Mesothelial cell of epicardium (in vitro differentiated cells): ENCODE data around the gene ZDHHC12. TPM values are rescaled to one million over a fixed set of nuclear protein-coding genes. Genes with fewer than 3 reads are reported as not detected.

ENCODE experiments used
- DNase-seq, 2 experiments: peaks; one replicate each; pipeline ENCODE4 v3.0.0; 2021; ENCODE audit warnings: low spot score in 2 of 2; ENCODE audit not compliant: unreplicated experiment in 2 of 2
- H3K27ac Mint-ChIP-seq: 2 replicates; pipeline ENCODE4 v1.8.0; 2021; ENCODE audit warnings: mixed read lengths
- H3K27me3 Mint-ChIP-seq: 2 replicates; pipeline ENCODE4 v1.8.0; 2021; ENCODE audit warnings: low read depth, mixed read lengths
- H3K36me3 Mint-ChIP-seq: 2 replicates; pipeline ENCODE4 v1.8.0; 2021; ENCODE audit warnings: mixed read lengths
- H3K4me1 Mint-ChIP-seq: 2 replicates; pipeline ENCODE4 v1.8.0; 2021; ENCODE audit warnings: mixed read lengths
- H3K4me3 Mint-ChIP-seq: 2 replicates; pipeline ENCODE4 v1.8.0; 2021; ENCODE audit warnings: mild to moderate bottlenecking, moderate library complexity, mixed read lengths
- H3K9me3 Mint-ChIP-seq: 2 replicates; pipeline ENCODE4 v1.8.0; 2021; ENCODE audit warnings: mixed read lengths
- total RNA-seq: library from RNA; stranded (reverse); gene quantifications from 3 replicates; pipeline ENCODE4 v1.2.1, GENCODE V29; 2021
- TF ChIP-seq, protein P1 (sequence below): fragments of 200-600 bp; sonication (generic); IDR thresholded peaks from one replicate; pipeline ENCODE4 v1.5.0; 2021; ENCODE audit warnings: antibody characterized with exemption; ENCODE audit not compliant: unreplicated experiment

Gene ZDHHC12
- total RNA-seq, 1 donor from 2014 or later = 21.6 TPM

DNA sequence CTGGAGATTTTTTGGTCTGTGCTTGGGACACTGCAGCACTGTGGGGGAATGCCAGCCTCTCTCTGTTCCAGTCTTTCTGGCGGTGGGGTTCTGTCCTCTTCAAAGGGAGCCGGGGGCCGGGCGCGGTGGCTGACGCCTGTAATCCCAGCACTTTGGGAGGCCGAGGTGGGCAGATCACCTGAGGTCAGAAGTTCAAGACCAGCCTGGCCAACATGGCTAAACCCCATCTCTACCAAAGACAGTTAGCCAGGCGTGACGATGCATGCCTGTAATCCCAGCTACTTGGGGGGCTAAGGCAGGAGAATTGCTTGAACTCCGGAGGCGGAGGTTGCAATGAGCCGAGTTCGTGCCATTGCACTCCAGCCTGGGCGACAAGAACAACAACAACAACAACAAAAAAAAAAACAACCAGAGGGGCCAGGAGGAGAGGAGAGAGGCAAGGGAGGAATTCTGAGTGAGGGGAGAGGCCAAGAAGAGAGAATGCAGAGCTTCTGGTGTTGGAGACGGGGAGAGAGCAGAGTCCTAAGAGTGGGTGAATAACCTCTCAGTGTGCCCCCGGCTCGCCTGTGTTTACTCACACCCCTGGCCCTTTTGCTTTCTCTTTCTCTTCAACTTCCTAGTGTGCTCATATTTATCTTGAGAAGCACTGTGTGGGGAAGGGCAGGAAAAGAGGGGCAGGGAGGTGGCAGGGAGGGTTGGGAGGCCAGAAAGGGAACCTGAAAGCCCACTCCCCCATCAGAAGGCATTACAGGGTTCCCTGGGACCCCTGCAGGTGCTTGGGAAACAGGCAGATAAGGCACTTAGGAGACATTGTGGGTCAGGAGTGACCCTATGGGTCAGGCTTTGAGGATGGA is 38.1 kb downstream of the ZDHHC12 start:
- H3K4me1 Mint-ChIP-seq = peaks cover 39% of the 10 kb centered on the region
- no peaks in the 10 kb centered on the region for H3K27me3 Mint-ChIP-seq
- H3K36me3 Mint-ChIP-seq = peaks cover 3% of the 10 kb centered on the region
- TF ChIP-seq, protein P1, sequence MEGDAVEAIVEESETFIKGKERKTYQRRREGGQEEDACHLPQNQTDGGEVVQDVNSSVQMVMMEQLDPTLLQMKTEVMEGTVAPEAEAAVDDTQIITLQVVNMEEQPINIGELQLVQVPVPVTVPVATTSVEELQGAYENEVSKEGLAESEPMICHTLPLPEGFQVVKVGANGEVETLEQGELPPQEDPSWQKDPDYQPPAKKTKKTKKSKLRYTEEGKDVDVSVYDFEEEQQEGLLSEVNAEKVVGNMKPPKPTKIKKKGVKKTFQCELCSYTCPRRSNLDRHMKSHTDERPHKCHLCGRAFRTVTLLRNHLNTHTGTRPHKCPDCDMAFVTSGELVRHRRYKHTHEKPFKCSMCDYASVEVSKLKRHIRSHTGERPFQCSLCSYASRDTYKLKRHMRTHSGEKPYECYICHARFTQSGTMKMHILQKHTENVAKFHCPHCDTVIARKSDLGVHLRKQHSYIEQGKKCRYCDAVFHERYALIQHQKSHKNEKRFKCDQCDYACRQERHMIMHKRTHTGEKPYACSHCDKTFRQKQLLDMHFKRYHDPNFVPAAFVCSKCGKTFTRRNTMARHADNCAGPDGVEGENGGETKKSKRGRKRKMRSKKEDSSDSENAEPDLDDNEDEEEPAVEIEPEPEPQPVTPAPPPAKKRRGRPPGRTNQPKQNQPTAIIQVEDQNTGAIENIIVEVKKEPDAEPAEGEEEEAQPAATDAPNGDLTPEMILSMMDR = no peak
- DNase-seq = no peak
- H3K27ac Mint-ChIP-seq = peak overlapping the region; percentile 98
- H3K4me3 Mint-ChIP-seq = peak overlapping the region; percentile 36
- no peaks in the 10 kb centered on the region for H3K9me3 Mint-ChIP-seq

DNA sequence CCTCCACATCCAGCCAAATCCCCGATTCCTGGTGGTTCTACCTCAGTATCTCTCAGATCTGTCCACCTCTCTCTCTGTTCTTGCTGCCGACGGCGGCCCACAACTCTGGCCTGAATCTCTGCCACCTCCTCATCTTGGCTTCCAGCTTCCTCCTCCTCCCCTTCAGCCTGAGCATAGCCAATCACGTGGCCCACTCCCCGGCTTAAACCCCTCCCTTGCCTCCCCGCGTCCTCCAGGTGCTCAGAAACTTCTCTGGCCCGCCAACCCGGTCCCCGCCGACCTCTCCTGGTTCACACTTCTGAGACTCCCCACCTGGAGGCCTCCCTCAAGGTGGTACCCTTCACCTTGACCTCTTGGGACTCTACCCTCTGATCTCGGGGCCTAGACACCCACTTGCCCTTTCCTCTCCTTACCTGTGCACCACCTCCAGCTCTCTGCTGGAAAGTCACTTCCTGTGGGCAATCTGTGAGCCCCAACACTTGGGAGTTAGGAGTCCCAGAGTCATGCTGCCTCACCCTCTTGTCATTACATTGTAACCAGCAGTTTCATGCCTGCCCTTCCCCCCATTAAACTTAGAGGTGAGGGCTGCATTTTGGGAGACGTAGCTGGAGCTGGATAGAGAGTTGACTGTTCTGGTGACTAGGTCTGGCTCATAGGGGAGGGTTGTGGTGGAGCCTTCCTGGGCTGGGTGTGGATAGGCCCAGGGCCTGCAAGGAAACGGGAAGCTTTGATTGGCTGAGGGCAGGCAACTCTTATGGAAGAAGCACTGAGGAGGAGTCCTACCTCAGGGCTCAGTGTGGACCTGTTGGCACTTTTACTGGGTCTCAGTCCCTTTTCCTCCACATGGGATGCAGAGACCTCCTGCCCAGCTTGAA is 39.4 kb downstream of the ZDHHC12 start:
- Mint-ChIP-seq H3K27ac (peak overlapping the region; percentile 98), H3K4me3 (peak overlapping the region; percentile 86), H3K4me1 (peaks cover 35% of the 10 kb centered on the region), H3K27me3 (no peaks in the 10 kb centered on the region), H3K36me3 (peaks cover 3% of the 10 kb centered on the region), H3K9me3 (no peaks in the 10 kb centered on the region)
- DNase-seq = peak; percentile 41 to 70
- TF ChIP-seq, protein P1 = no peak

DNA sequence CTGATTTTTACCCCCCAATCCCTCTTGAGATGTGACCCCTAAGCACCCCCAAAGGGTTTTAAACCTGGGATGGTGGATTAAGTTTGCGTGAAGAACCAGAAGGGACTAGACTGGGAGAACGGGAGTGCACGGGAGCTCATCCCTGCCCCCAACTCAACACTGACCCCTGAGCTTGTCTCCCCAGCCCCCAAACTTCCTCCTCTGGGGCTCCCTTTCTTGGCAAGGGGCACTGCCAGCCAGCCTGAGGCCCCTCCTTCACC is 39.9 kb downstream of the ZDHHC12 start:
- peak overlapping the region; percentile 98 for H3K27ac Mint-ChIP-seq
- H3K4me3 Mint-ChIP-seq = peak overlapping the region; percentile 86
- TF ChIP-seq, protein P1 = no peak
- no peaks in the 10 kb centered on the region for H3K9me3 Mint-ChIP-seq
- peaks cover 35% of the 10 kb centered on the region for H3K4me1 Mint-ChIP-seq
- H3K27me3 Mint-ChIP-seq = no peaks in the 10 kb centered on the region
- H3K36me3 Mint-ChIP-seq = peaks cover 3% of the 10 kb centered on the region
- no peak for DNase-seq

DNA sequence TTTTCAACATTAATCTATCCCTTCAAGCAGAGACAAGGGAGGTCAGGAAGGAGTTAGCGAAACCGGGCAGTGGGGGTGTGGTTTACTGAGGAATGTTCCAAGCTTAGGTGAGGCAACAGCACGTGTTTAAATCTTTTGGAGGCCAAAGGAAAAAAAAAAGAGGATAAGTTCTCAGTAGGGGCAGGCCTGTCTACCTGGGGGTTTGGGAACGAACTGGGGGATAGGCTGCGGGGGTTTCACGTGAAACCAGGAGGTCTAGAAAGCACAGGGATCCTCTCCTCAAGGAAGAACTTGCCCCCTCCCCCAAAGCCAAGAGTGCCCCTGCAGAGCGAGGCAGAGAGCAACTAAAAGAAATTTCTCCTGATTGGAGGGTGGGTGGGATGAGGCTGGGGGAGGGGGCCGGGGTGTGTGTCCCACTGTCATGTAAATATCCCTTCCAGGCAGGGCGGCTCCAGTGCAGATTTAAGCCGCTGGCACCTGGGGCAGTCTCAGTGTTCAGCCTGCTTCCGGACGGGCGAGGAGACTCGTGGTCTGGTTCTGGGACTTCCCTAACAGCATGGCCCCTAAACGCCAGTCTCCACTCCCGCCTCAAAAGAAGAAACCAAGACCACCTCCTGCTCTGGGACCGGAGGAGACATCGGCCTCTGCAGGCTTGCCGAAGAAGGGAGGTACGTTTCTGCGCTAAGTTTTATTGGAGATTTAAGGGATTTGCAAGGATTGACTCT is 40.4 kb downstream of the ZDHHC12 start:
- peaks cover 35% of the 10 kb centered on the region for H3K4me1 Mint-ChIP-seq
- H3K9me3 Mint-ChIP-seq = no peaks in the 10 kb centered on the region
- peak overlapping the region; percentile 86 for H3K4me3 Mint-ChIP-seq
- H3K27ac Mint-ChIP-seq = peak overlapping the region; percentile 98
- peaks cover 3% of the 10 kb centered on the region for H3K36me3 Mint-ChIP-seq
- TF ChIP-seq, protein P1 = no peak
- no peaks in the 10 kb centered on the region for H3K27me3 Mint-ChIP-seq
- no peak for DNase-seq

DNA sequence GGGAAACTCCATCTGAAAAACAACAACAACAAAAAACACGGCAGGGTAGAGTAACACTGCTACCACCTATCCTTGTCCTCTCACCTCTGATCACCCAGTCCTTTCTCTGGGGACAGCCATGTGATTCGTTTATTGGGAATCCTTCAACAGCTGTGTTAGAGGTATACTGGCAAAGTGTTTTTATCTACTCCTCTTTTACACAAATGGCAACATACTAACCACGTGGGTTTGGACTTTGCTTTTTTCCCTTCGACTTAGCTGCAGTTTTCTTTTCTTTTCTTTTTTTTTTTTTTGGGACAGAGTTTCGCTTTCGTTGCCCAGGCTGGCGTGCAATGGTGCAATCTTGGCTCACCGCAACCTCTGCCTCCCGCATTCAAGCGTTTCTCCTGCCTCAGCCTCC is 46.1 kb downstream of the ZDHHC12 start:
- DNase-seq = no peak
- TF ChIP-seq, protein P1 = no peak
- Mint-ChIP-seq H3K4me1 (no peaks in the 10 kb centered on the region), H3K27ac (no peak overlapping the region), H3K36me3 (no peaks in the 10 kb centered on the region), H3K4me3 (no peak overlapping the region), H3K27me3 (no peaks in the 10 kb centered on the region), H3K9me3 (no peaks in the 10 kb centered on the region)
